HEK293 (cell line): Measurements from ENCODE around the gene RASSF10.

Source experiments
- AEBP2 ChIP-seq: fragments of 450-650 bp; formaldehyde crosslinking; IDR thresholded peaks from 2 replicates; pipeline ENCODE4 v1.5.1; 2016; ENCODE audit warnings: missing biosample characterization, missing genetic modification characterization, borderline replicate concordance
- EGR2 ChIP-seq: fragments of 450-650 bp; formaldehyde crosslinking; IDR thresholded peaks from 2 replicates; pipeline ENCODE4 v1.5.1; 2016; ENCODE audit warnings: low read depth, missing biosample characterization, missing genetic modification characterization
- GFI1B ChIP-seq: fragments of 450-650 bp; formaldehyde crosslinking; IDR thresholded peaks from 2 replicates; pipeline ENCODE4 v1.5.1; 2016; ENCODE audit warnings: missing biosample characterization, missing genetic modification characterization
- HOXC10 ChIP-seq: sonication (generic); formaldehyde crosslinking; IDR thresholded peaks from 2 replicates; pipeline ENCODE4 v1.8.1; 2023; ENCODE audit warnings: mild to moderate bottlenecking, missing genetic modification reagents
- KLF10 ChIP-seq: fragments of 450-650 bp; IDR thresholded peaks from 2 replicates; pipeline ENCODE4 v1.5.1; 2018; ENCODE audit warnings: missing biosample characterization, mild to moderate bottlenecking, missing genetic modification characterization
- KLF16 ChIP-seq: fragments of 450-650 bp; formaldehyde crosslinking; IDR thresholded peaks from 2 replicates; pipeline ENCODE4 v1.5.1; 2017; ENCODE audit warnings: missing biosample characterization, missing genetic modification characterization
- OVOL3 ChIP-seq: fragments of 450-650 bp; formaldehyde crosslinking; IDR thresholded peaks from 2 replicates; pipeline ENCODE4 v1.5.1; 2016; ENCODE audit warnings: missing biosample characterization, missing genetic modification characterization
- REPIN1 ChIP-seq: fragments of 450-650 bp; formaldehyde crosslinking; IDR thresholded peaks from 2 replicates; pipeline ENCODE4 v1.5.1; 2017; ENCODE audit warnings: missing biosample characterization, missing genetic modification characterization, low read depth
- SP2 ChIP-seq: fragments of 450-650 bp; formaldehyde crosslinking; IDR thresholded peaks from 2 replicates; pipeline ENCODE4 v1.5.1; 2016; ENCODE audit warnings: missing biosample characterization, missing genetic modification characterization
- SP7 ChIP-seq: fragments of 450-650 bp; formaldehyde crosslinking; IDR thresholded peaks from 2 replicates; pipeline ENCODE4 v1.5.1; 2016; ENCODE audit warnings: missing biosample characterization, missing genetic modification characterization
- ZBTB6 ChIP-seq: fragments of 450-650 bp; formaldehyde crosslinking; IDR thresholded peaks from 2 replicates; pipeline ENCODE4 v1.5.1; 2017; ENCODE audit warnings: missing biosample characterization, missing genetic modification characterization
- ZNF121 ChIP-seq: fragments of 450-650 bp; formaldehyde crosslinking; IDR thresholded peaks from 2 replicates; pipeline ENCODE4 v1.5.1; 2016; ENCODE audit warnings: missing biosample characterization, missing genetic modification characterization
- ZNF174 ChIP-seq: fragments of 450-650 bp; formaldehyde crosslinking; IDR thresholded peaks from 2 replicates; pipeline ENCODE4 v1.5.0; 2017; ENCODE audit warnings: missing biosample characterization, mild to moderate bottlenecking, missing genetic modification characterization
- ZNF19 ChIP-seq: fragments of 450-650 bp; formaldehyde crosslinking; IDR thresholded peaks from 2 replicates; pipeline ENCODE4; 2016; ENCODE audit warnings: missing biosample characterization, missing genetic modification characterization, low read depth
- ZNF302 ChIP-seq: fragments of 450-650 bp; formaldehyde crosslinking; IDR thresholded peaks from 2 replicates; pipeline ENCODE4 v1.5.1; 2016; ENCODE audit warnings: missing biosample characterization, missing genetic modification characterization, low read depth
- ZNF311 ChIP-seq: fragments of 450-650 bp; formaldehyde crosslinking; IDR thresholded peaks from 2 replicates; pipeline ENCODE4 v1.5.1; 2017; ENCODE audit warnings: missing biosample characterization, missing genetic modification characterization, borderline replicate concordance
- ZNF398 ChIP-seq: fragments of 450-650 bp; formaldehyde crosslinking; IDR thresholded peaks from 2 replicates; pipeline ENCODE4 v1.5.1; 2017; ENCODE audit warnings: missing biosample characterization, missing genetic modification characterization
- ZNF501 ChIP-seq: fragments of 450-650 bp; formaldehyde crosslinking; IDR thresholded peaks from 2 replicates; pipeline ENCODE4 v1.5.1; 2016; ENCODE audit warnings: missing biosample characterization, missing genetic modification characterization
- ZNF513 ChIP-seq: fragments of 450-650 bp; IDR thresholded peaks from 2 replicates; pipeline ENCODE4 v1.5.1; 2018; ENCODE audit warnings: missing biosample characterization, missing genetic modification characterization
- ZNF518A ChIP-seq: fragments of 450-650 bp; formaldehyde crosslinking; conservative IDR thresholded peaks from 2 replicates; pipeline ENCODE4 v1.5.1; 2016; ENCODE audit warnings: low read depth, missing biosample characterization, missing genetic modification characterization
- ZNF580 ChIP-seq: fragments of 450-650 bp; formaldehyde crosslinking; IDR thresholded peaks from 2 replicates; pipeline ENCODE4 v1.5.1; 2016; ENCODE audit warnings: missing biosample characterization, missing genetic modification characterization
- ZNF624 ChIP-seq: fragments of 450-650 bp; formaldehyde crosslinking; IDR thresholded peaks from 2 replicates; pipeline ENCODE4 v1.5.1; 2017; ENCODE audit warnings: missing biosample characterization, missing genetic modification characterization
- ZNF639 ChIP-seq: fragments of 450-650 bp; formaldehyde crosslinking; IDR thresholded peaks from 2 replicates; pipeline ENCODE4 v1.5.1; 2016; ENCODE audit warnings: missing biosample characterization, missing genetic modification characterization
- ZNF654 ChIP-seq: fragments of 450-650 bp; formaldehyde crosslinking; IDR thresholded peaks from 2 replicates; pipeline ENCODE4 v1.5.1; 2016; ENCODE audit warnings: low read depth, missing biosample characterization, missing genetic modification characterization
- ZNF660 ChIP-seq: fragments of 450-650 bp; IDR thresholded peaks from 2 replicates; pipeline ENCODE4 v1.5.1; 2018; ENCODE audit warnings: missing biosample characterization, mild to moderate bottlenecking, missing genetic modification characterization
- ZNF747 ChIP-seq: fragments of 450-650 bp; formaldehyde crosslinking; IDR thresholded peaks from 2 replicates; pipeline ENCODE4 v1.5.1; 2016; ENCODE audit warnings: missing biosample characterization, missing genetic modification characterization
- ZNF837 ChIP-seq: fragments of 450-650 bp; formaldehyde crosslinking; IDR thresholded peaks from 2 replicates; pipeline ENCODE4 v1.5.1; 2016; ENCODE audit warnings: missing biosample characterization, missing genetic modification characterization
- ZSCAN16 ChIP-seq: fragments of 450-650 bp; formaldehyde crosslinking; IDR thresholded peaks from 2 replicates; pipeline ENCODE4 v1.5.1; 2016; ENCODE audit warnings: missing biosample characterization, missing genetic modification characterization

The RASSF10 gene

GRCh38 chr11:13008625-13009475 lies at the start of gene RASSF10 (continued):
- no peak for TF ChIP-seq ZNF518A (tag by site-specific recombination)
- TF ChIP-seq AEBP2 (tag by site-specific recombination): no peak
- TF ChIP-seq ZNF660 (tag by site-specific recombination): no peak
- TF ChIP-seq SP2 (tag by site-specific recombination): peak; percentile 75
- no peak for TF ChIP-seq ZSCAN16 (tag by site-specific recombination)
- TF ChIP-seq ZNF121 (tag by site-specific recombination): no peak
- TF ChIP-seq SP7 (tag by site-specific recombination): no peak
- peak; percentile 55; the same call in 1 of the 2 replicates for TF ChIP-seq KLF16 (tag by site-specific recombination)
- no peak for TF ChIP-seq ZNF174 (tag by site-specific recombination)
- TF ChIP-seq OVOL3 (tag by site-specific recombination): no peak
- TF ChIP-seq ZNF639 (tag by site-specific recombination): no peak
- no peak for TF ChIP-seq GFI1B
- TF ChIP-seq KLF10: no peak
- TF ChIP-seq ZNF513 (tag by site-specific recombination): no peak
- no peak for TF ChIP-seq ZNF747 (tag by site-specific recombination)
- no peak for TF ChIP-seq REPIN1 (tag by site-specific recombination)
- TF ChIP-seq ZNF398 (tag by site-specific recombination): no peak
- TF ChIP-seq ZNF624 (tag by site-specific recombination): no peak
- TF ChIP-seq ZNF302: no peak
- TF ChIP-seq ZNF19 (tag by site-specific recombination): no peak
- no peak for TF ChIP-seq ZNF837 (tag by site-specific recombination)
- TF ChIP-seq EGR2: no peak
- TF ChIP-seq HOXC10 (CRISPR knock-in tag): no peak
- TF ChIP-seq ZNF501 (tag by site-specific recombination): no peak
- no peak for TF ChIP-seq ZNF580 (tag by site-specific recombination)
- TF ChIP-seq ZBTB6 (tag by site-specific recombination): no peak
- TF ChIP-seq ZNF311: no peak
- no peak for TF ChIP-seq ZNF654 (tag by site-specific recombination)
